Thyroid gland (tissue), 4 donors: Measurements from ENCODE around the gene GZF1.

Experiments used
- POLR2A ChIP-seq, 2 donors: fragments of 450-650 bp; IDR thresholded peaks; one replicate each; pipeline ENCODE4 v1.6.1; 2017; ENCODE audit warnings: antibody characterized with exemption in 2 of 2, mild to moderate bottlenecking in 2 of 2, moderate library complexity in 1 of 2
- TF ChIP-seq, protein P1 (sequence below), 6 experiments: fragments of 200-600 bp in 3 of 6; fragments of 450-650 bp in 3 of 6; sonication (generic) in 3 of 6; IDR thresholded peaks; one replicate each; pipeline ENCODE4 v1.5.1; 2016 to 2019; ENCODE audit warnings: antibody characterized with exemption in 6 of 6, mild to moderate bottlenecking in 2 of 6, inconsistent platforms in 1 of 6, moderate library complexity in 1 of 6

DNA sequence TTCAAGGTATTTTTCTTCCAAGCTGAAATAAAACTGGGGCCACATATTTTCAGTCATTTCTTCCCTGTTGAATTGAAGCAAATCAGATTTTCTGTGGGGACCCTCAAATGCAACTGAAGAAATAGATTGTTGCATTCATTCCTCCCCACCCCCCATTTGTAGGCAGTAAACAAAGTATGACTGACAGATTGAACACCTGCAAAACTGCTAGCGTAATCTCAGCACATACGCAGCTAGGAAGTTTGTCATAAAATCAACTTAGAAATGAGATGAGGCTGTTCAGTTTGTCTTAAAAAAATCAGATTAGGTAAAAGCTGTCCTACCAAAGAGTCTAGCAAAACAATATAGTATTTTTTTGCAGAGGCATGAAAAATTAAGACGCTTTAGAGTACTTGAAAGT is 8.9 kb downstream of the GZF1 start:
- TF ChIP-seq, protein P1, sequence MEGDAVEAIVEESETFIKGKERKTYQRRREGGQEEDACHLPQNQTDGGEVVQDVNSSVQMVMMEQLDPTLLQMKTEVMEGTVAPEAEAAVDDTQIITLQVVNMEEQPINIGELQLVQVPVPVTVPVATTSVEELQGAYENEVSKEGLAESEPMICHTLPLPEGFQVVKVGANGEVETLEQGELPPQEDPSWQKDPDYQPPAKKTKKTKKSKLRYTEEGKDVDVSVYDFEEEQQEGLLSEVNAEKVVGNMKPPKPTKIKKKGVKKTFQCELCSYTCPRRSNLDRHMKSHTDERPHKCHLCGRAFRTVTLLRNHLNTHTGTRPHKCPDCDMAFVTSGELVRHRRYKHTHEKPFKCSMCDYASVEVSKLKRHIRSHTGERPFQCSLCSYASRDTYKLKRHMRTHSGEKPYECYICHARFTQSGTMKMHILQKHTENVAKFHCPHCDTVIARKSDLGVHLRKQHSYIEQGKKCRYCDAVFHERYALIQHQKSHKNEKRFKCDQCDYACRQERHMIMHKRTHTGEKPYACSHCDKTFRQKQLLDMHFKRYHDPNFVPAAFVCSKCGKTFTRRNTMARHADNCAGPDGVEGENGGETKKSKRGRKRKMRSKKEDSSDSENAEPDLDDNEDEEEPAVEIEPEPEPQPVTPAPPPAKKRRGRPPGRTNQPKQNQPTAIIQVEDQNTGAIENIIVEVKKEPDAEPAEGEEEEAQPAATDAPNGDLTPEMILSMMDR (IDR thresholded peaks at IDR 0.05) = no peak
- no peak for TF ChIP-seq POLR2A (IDR thresholded peaks at IDR 0.05)
